Panc1 (cell line): ENCODE measurements around the gene IER3. TPM values are rescaled to one million over a fixed set of nuclear protein-coding genes. Genes with fewer than 3 reads are reported as not detected.

Experiments used
- ATAC-seq: fragments of 200-7000 bp; cut with Tn5 transposase; 2 replicates; pipeline ENCODE4 v1.9.1; 2020; ENCODE audit warnings: mild to moderate bottlenecking, moderate library complexity
- BruUV-seq: library from RNA; stranded (reverse); fragments of 400-500 nt; replicated peaks from 2 replicates; lab custom pipeline; 2021; lab: Mats Ljungman, UMichigan
- CTCF ChIA-PET: fragments of 300-600 bp; sonication (Branson Sonifier 250); formaldehyde crosslinking; loops from one replicate; lab custom pipeline; 2022; ENCODE audit warnings: antibody characterized with exemption; lab: Charles Lee
- POLR2A ChIA-PET: fragments of 300-600 bp; sonication (Branson Sonifier 250); formaldehyde crosslinking; loops from one replicate; lab custom pipeline; 2022; ENCODE audit warnings: antibody characterized with exemption; lab: Charles Lee
- DNase-seq: peaks from one replicate; pipeline ENCODE4 v3.0.0-alpha.2; 2010; ENCODE audit warnings: low read depth, low spot score
- H3K27ac ChIP-seq: 2 replicates; pipeline ENCODE4 v1.5.1; 2011; ENCODE audit warnings: mild to moderate bottlenecking, low read length, inconsistent platforms
- H3K27me3 ChIP-seq: fragments of 200-500 bp; sonication (Bioruptor generic); 2 replicates; pipeline ENCODE4 v1.6.0; 2014; ENCODE audit warnings: low read length, inconsistent platforms; ENCODE audit not compliant: control insufficient read depth, insufficient read depth
- H3K36me3 ChIP-seq: fragments of 200-500 bp; sonication (Bioruptor generic); 2 replicates; pipeline ENCODE4 v1.5.1; 2014; ENCODE audit warnings: inconsistent platforms, mild to moderate bottlenecking, low read length, moderate library complexity; ENCODE audit not compliant: control insufficient read depth, insufficient read depth
- H3K4me1 ChIP-seq: 2 replicates; pipeline ENCODE4 v1.5.1; 2011; ENCODE audit warnings: inconsistent platforms, mild to moderate bottlenecking, low read length, moderate library complexity; ENCODE audit not compliant: control insufficient read depth, insufficient read depth
- H3K4me3 ChIP-seq, 2 experiments: 2 replicates each; pipeline ENCODE4 v1.5.1; 2011 to 2012; ENCODE audit warnings: low read depth in 2 of 2, low read length in 2 of 2, mild to moderate bottlenecking in 2 of 2, inconsistent platforms in 1 of 2, moderate library complexity in 1 of 2
- H3K9me3 ChIP-seq: fragments of 200-500 bp; sonication (Bioruptor generic); 2 replicates; pipeline ENCODE4 v1.5.1; 2014; ENCODE audit warnings: low read depth, mild to moderate bottlenecking, inconsistent platforms, low read length, moderate library complexity; ENCODE audit not compliant: control insufficient read depth, insufficient read depth
- POLR2AphosphoS5 ChIP-seq: IDR thresholded peaks from 2 replicates; pipeline ENCODE4 v1.6.1; 2012; ENCODE audit warnings: mild to moderate bottlenecking, low read depth, low read length, moderate library complexity
- SIN3A ChIP-seq: IDR thresholded peaks from 2 replicates; pipeline ENCODE4 v1.6.1; 2012; ENCODE audit warnings: low read depth, mild to moderate bottlenecking, low read length, moderate library complexity, borderline replicate concordance; ENCODE audit not compliant: insufficient read depth
- TCF7L2 ChIP-seq: IDR thresholded peaks from 2 replicates; pipeline ENCODE4 v1.6.1; 2011; ENCODE audit warnings: mild to moderate bottlenecking, low read depth, low read length, inconsistent platforms
- in situ Hi-C: cut with HindIII; loops from 2 replicates; pipeline ENCODE4 v1.10.0; 2016; ENCODE audit warnings: low sequenced_read_pairs, low pct_unique_long_range_greater_than_20kb
- intact Hi-C: fragments of 100-400 bp; cut with micrococcal nuclease; formaldehyde crosslinking; loops from one replicate; pipeline ENCODE4 v1.10.0; 2022; ENCODE audit not compliant: unreplicated experiment
- total RNA-seq: library from RNA; stranded (reverse); gene quantifications from one replicate; pipeline ENCODE4 v1.2.1, GENCODE V29; 2021; ENCODE audit not compliant: unreplicated experiment
- TF ChIP-seq, protein P1 (sequence below), 2 experiments: IDR thresholded peaks; 2 replicates each; pipeline ENCODE4 v1.6.1; 2011 to 2012; ENCODE audit warnings: low read depth in 2 of 2, control low read depth in 1 of 2, low read length in 1 of 2, mild to moderate bottlenecking in 1 of 2, moderate library complexity in 1 of 2; ENCODE audit not compliant: insufficient read depth in 1 of 2
- TF ChIP-seq, protein P2 (sequence below): fragments of 450-650 bp; IDR thresholded peaks from 2 replicates; pipeline ENCODE4 v1.5.1; 2017; ENCODE audit warnings: mild to moderate bottlenecking

The IER3 gene
- total RNA-seq, 1 experiment from 2014 or later, result 106 TPM

DNA sequence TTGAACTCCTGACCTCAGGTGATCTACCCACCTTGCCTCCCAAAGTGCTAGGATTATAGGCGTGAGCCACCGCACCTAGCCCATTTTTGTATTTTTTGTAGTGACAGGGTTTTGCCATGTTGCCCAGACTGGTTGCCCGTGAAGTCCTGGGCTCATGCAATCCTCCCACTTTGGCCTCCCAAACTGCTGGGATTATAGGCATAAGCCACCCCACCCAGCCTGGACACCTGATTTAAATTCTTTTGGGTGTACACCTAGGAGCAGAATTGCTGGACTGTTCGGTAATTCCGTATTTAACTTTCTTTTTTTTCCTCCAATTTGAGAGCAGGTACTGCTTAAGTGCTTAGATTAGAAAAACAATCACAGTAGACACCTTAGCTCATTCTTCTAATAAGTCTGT, 47.9 kb downstream of the IER3 start:
- in situ Hi-C loops, result no loop called here

More for the DNA sequence above, 47.9 kb downstream of the IER3 start:
- Histone ChIP-seq H3K9me3 (no peaks in the 10 kb centered on the region), H3K4me3 (no peak overlapping the region), H3K4me1 (peaks cover 7% of the 10 kb centered on the region; the same call in 1 of the 2 replicates), H3K36me3 (no peaks in the 10 kb centered on the region), H3K27ac (no peak overlapping the region), H3K27me3 (no peaks in the 10 kb centered on the region)
- BruUV-seq, result no TSS peak
- TF ChIP-seq POLR2AphosphoS5 (no peak), TCF7L2 (no peak), SIN3A (no peak)
- TF ChIP-seq, protein P1, sequence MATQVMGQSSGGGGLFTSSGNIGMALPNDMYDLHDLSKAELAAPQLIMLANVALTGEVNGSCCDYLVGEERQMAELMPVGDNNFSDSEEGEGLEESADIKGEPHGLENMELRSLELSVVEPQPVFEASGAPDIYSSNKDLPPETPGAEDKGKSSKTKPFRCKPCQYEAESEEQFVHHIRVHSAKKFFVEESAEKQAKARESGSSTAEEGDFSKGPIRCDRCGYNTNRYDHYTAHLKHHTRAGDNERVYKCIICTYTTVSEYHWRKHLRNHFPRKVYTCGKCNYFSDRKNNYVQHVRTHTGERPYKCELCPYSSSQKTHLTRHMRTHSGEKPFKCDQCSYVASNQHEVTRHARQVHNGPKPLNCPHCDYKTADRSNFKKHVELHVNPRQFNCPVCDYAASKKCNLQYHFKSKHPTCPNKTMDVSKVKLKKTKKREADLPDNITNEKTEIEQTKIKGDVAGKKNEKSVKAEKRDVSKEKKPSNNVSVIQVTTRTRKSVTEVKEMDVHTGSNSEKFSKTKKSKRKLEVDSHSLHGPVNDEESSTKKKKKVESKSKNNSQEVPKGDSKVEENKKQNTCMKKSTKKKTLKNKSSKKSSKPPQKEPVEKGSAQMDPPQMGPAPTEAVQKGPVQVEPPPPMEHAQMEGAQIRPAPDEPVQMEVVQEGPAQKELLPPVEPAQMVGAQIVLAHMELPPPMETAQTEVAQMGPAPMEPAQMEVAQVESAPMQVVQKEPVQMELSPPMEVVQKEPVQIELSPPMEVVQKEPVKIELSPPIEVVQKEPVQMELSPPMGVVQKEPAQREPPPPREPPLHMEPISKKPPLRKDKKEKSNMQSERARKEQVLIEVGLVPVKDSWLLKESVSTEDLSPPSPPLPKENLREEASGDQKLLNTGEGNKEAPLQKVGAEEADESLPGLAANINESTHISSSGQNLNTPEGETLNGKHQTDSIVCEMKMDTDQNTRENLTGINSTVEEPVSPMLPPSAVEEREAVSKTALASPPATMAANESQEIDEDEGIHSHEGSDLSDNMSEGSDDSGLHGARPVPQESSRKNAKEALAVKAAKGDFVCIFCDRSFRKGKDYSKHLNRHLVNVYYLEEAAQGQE (IDR thresholded peaks at IDR 0.05; ENCODE audit: insufficient read depth in 1 of 2, low read depth in 2 of 2, low read length in 1 of 2), result no peak
- TF ChIP-seq, protein P2, sequence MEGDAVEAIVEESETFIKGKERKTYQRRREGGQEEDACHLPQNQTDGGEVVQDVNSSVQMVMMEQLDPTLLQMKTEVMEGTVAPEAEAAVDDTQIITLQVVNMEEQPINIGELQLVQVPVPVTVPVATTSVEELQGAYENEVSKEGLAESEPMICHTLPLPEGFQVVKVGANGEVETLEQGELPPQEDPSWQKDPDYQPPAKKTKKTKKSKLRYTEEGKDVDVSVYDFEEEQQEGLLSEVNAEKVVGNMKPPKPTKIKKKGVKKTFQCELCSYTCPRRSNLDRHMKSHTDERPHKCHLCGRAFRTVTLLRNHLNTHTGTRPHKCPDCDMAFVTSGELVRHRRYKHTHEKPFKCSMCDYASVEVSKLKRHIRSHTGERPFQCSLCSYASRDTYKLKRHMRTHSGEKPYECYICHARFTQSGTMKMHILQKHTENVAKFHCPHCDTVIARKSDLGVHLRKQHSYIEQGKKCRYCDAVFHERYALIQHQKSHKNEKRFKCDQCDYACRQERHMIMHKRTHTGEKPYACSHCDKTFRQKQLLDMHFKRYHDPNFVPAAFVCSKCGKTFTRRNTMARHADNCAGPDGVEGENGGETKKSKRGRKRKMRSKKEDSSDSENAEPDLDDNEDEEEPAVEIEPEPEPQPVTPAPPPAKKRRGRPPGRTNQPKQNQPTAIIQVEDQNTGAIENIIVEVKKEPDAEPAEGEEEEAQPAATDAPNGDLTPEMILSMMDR, result no peak
- ChIA-PET CTCF (no interaction called here), POLR2A (no interaction called here)
- DNase-seq (no peak), ATAC-seq (no peak)
- intact Hi-C loops, result no loop called here

Other genes starting within 250 kb of the IER3 start
- 90.6 TPM for gene GNL1, start 188.1 kb downstream of the IER3 start, total RNA-seq
- 16.5 TPM for gene PRR3, start 187.3 kb downstream of the IER3 start, total RNA-seq
- gene ABCF1, start 173.1 kb downstream of the IER3 start, total RNA-seq, result 94.9 TPM
- 82.9 TPM for gene PPP1R10, start 127.3 kb downstream of the IER3 start, total RNA-seq
- 69.1 TPM for gene MRPS18B, start 126.7 kb downstream of the IER3 start, total RNA-seq
- 15.8 TPM for gene ATAT1, start 117.7 kb downstream of the IER3 start, total RNA-seq
- gene C6orf136, start 97.4 kb downstream of the IER3 start, total RNA-seq, result 30.8 TPM
- gene DHX16, start 71.5 kb downstream of the IER3 start, total RNA-seq, result 44.5 TPM
- gene PPP1R18, start 57.9 kb downstream of the IER3 start, total RNA-seq, result 55.3 TPM
- gene NRM, start 53.6 kb downstream of the IER3 start, total RNA-seq, result 21.9 TPM
- gene MDC1, start 27.3 kb downstream of the IER3 start, total RNA-seq, result 68.6 TPM
- 853 TPM for gene TUBB, start 24.2 kb downstream of the IER3 start, total RNA-seq
- 176 TPM for gene FLOT1, start 1.9 kb downstream of the IER3 start, total RNA-seq
- 95.2 TPM for gene DDR1, start 140.0 kb upstream of the IER3 start, total RNA-seq
- gene GTF2H4, start 163.7 kb upstream of the IER3 start, total RNA-seq, result 27.5 TPM
- gene VARS2, start 169.7 kb upstream of the IER3 start, total RNA-seq, result 42.7 TPM
- gene SFTA2, start 187.6 kb upstream of the IER3 start, total RNA-seq, result not detected
- gene MUCL3, start 196.4 kb upstream of the IER3 start, total RNA-seq, result not detected
- gene MUC21, start 239.2 kb upstream of the IER3 start, total RNA-seq, result not detected